GM23338 (cell line): ENCODE results near the gene CD48. TPM values are rescaled to one million over a fixed set of nuclear protein-coding genes. Genes with fewer than 3 reads are reported as not detected.

Experiments
- ATAC-seq: fragments of 200-7000 bp; cut with Tn5 transposase; 3 replicates; pipeline ENCODE4 v1.9.1; 2020
- DNase-seq: peaks from one replicate; pipeline ENCODE4 v3.0.0-alpha.2; 2015; ENCODE audit warnings: low spot score
- H2AFZ ChIP-seq: fragments of 200-600 bp; sonication (generic); 2 replicates; pipeline ENCODE4 v1.8.0; 2016; ENCODE audit warnings: antibody characterized with exemption, mild to moderate bottlenecking, moderate library complexity
- H3F3A ChIP-seq: fragments of 200-600 bp; sonication (generic); replicated peaks from 2 replicates; pipeline ENCODE4 v1.8.0; 2017; ENCODE audit warnings: antibody characterized with exemption, mixed run types, low read depth
- H3K27ac ChIP-seq: fragments of 200-600 bp; sonication (generic); 2 replicates; pipeline ENCODE4 v1.6.1; 2016; ENCODE audit warnings: low read depth
- H3K27me3 ChIP-seq: fragments of 200-600 bp; sonication (generic); 2 replicates; pipeline ENCODE4 v1.8.0; 2016; ENCODE audit warnings: mild to moderate bottlenecking, mixed run types, moderate library complexity; ENCODE audit not compliant: insufficient read depth
- H3K36me3 ChIP-seq: fragments of 200-600 bp; sonication (generic); 2 replicates; pipeline ENCODE4 v1.8.0; 2016; ENCODE audit warnings: mild to moderate bottlenecking; ENCODE audit not compliant: insufficient read depth
- H3K4me1 ChIP-seq: fragments of 200-600 bp; sonication (generic); 2 replicates; pipeline ENCODE4 v1.8.0; 2016; ENCODE audit warnings: mild to moderate bottlenecking, moderate library complexity; ENCODE audit not compliant: insufficient read depth
- H3K4me2 ChIP-seq: fragments of 200-600 bp; sonication (generic); 2 replicates; pipeline ENCODE4 v1.7.1; 2017; ENCODE audit warnings: mixed run types
- H3K4me3 ChIP-seq: fragments of 200-600 bp; sonication (generic); 2 replicates; pipeline ENCODE4 v1.6.1; 2016; ENCODE audit warnings: mixed run types
- H3K79me2 ChIP-seq: fragments of 200-600 bp; sonication (generic); replicated peaks from 2 replicates; pipeline ENCODE4 v1.8.0; 2017; ENCODE audit warnings: mild to moderate bottlenecking; ENCODE audit not compliant: insufficient read depth
- H3K9me2 ChIP-seq: fragments of 200-600 bp; sonication (generic); 2 replicates; pipeline ENCODE4 v1.8.0; 2017; ENCODE audit not compliant: insufficient read depth
- H4K20me1 ChIP-seq: fragments of 200-600 bp; sonication (generic); replicated peaks from 2 replicates; pipeline ENCODE4 v1.8.0; 2017; ENCODE audit warnings: mild to moderate bottlenecking; ENCODE audit not compliant: insufficient read depth
- H3K27ac Mint-ChIP-seq: 2 replicates; pipeline ENCODE4 v1.8.0; 2020; ENCODE audit warnings: inconsistent platforms, mild to moderate bottlenecking, moderate library complexity, mixed read lengths
- H3K27me3 Mint-ChIP-seq: 3 replicates; pipeline ENCODE4 v1.8.0; 2022; ENCODE audit warnings: low read depth, mild to moderate bottlenecking, moderate library complexity, mixed read lengths, inconsistent platforms; ENCODE audit not compliant: insufficient read depth, poor library complexity
- H3K36me3 Mint-ChIP-seq: 3 replicates; pipeline ENCODE4 v1.8.0; 2021; ENCODE audit warnings: low read depth, mild to moderate bottlenecking, inconsistent platforms, moderate library complexity, mixed read lengths
- H3K4me1 Mint-ChIP-seq: 3 replicates; pipeline ENCODE4 v1.8.0; 2020; ENCODE audit warnings: mild to moderate bottlenecking, inconsistent platforms, mixed read lengths
- H3K4me3 Mint-ChIP-seq: 3 replicates; pipeline ENCODE4 v1.8.0; 2021; ENCODE audit warnings: moderate library complexity, mild to moderate bottlenecking, inconsistent platforms, mixed read lengths
- H3K9me3 Mint-ChIP-seq: 3 replicates; pipeline ENCODE4 v1.8.0; 2020; ENCODE audit warnings: moderate library complexity, mild to moderate bottlenecking, inconsistent platforms, mixed read lengths
- EZH2phosphoT487 ChIP-seq: fragments of 200-600 bp; sonication (generic); IDR thresholded peaks from one replicate; pipeline ENCODE4 v1.8.1; 2018; ENCODE audit warnings: antibody characterized with exemption; ENCODE audit not compliant: unreplicated experiment
- NANOG ChIP-seq: IDR thresholded peaks from 2 replicates; pipeline ENCODE4 v1.6.1; 2016; ENCODE audit warnings: antibody characterized with exemption, borderline replicate concordance
- POLR2AphosphoS5 ChIP-seq: IDR thresholded peaks from 2 replicates; pipeline ENCODE4 v1.6.1; 2016; ENCODE audit warnings: antibody characterized with exemption, low read depth
- STAT1 ChIP-seq: IDR thresholded peaks from one replicate; pipeline ENCODE4 v1.6.1; 2016; ENCODE audit warnings: antibody characterized with exemption; ENCODE audit not compliant: unreplicated experiment
- ZNF462 ChIP-seq: fragments of 250-450 bp; sonication (Bioruptor Pico); IDR thresholded peaks from 2 replicates; pipeline ENCODE4 v1.5.0; 2020; ENCODE audit warnings: mild to moderate bottlenecking, moderate library complexity
- polyA plus RNA-seq: library from polyadenylated mRNA; unstranded; fragments of >200 nt; fragmentation: Nextera tagmentation; extraction: Ambion mirVana; gene quantifications from 2 replicates; pipeline ENCODE4 v1.2.1, GENCODE V29; 2016
- total RNA-seq: library from RNA; depleted of rRNA; stranded (reverse); fragments of >200 nt; shearing (Covaris generic); gene quantifications from 2 replicates; pipeline ENCODE4 v1.2.3, GENCODE V29; 2014

CD48 gene
- total and polyA plus RNA-seq, 2 experiments from 2014 or later, result 0.34 to 0.45 TPM

- no peaks in the 10 kb centered on the region for H3K27me3 ChIP-seq
- TF ChIP-seq EZH2phosphoT487, result no peak
- peaks cover 5% of the 10 kb centered on the region for H3K27me3 Mint-ChIP-seq
- H3K9me3 Mint-ChIP-seq, result no peaks in the 10 kb centered on the region
- H3K4me3 ChIP-seq, result no peak overlapping the region
- no peaks in the 10 kb centered on the region for H3F3A ChIP-seq
- H2AFZ ChIP-seq, result peak overlapping the region; percentile 59
- H3K79me2 ChIP-seq, result no peaks in the 10 kb centered on the region
- peaks cover 9% of the 10 kb centered on the region for H3K4me1 ChIP-seq
- H3K4me2 ChIP-seq, result no peak overlapping the region
- H3K27ac ChIP-seq, result no peak overlapping the region
- no peak for DNase-seq
- H3K9me2 ChIP-seq, result peaks cover 9% of the 10 kb centered on the region; the same call in 1 of the 2 replicates
- ATAC-seq, result no peak
- H3K4me1 Mint-ChIP-seq, result peaks cover 18% of the 10 kb centered on the region
- H3K36me3 ChIP-seq, result no peaks in the 10 kb centered on the region
- no peaks in the 10 kb centered on the region for H4K20me1 ChIP-seq
- H3K4me3 Mint-ChIP-seq, result no peak overlapping the region
- H3K27ac Mint-ChIP-seq, result no peak overlapping the region
- no peaks in the 10 kb centered on the region for H3K36me3 Mint-ChIP-seq
These were observed 70.0 kb downstream of the CD48 start for GRCh38 chr1:160641323-160642280.

- no peaks in the 10 kb centered on the region for H3K36me3 ChIP-seq
- Mint-ChIP-seq H3K36me3 (no peaks in the 10 kb centered on the region), H3K27ac (no peak overlapping the region), H3K4me3 (no peak overlapping the region), H3K27me3 (peaks cover 5% of the 10 kb centered on the region), H3K9me3 (no peaks in the 10 kb centered on the region), H3K4me1 (peaks cover 20% of the 10 kb centered on the region)
- ATAC-seq, result no peak
- H3K79me2 ChIP-seq, result no peaks in the 10 kb centered on the region
- H3K27me3 ChIP-seq, result no peaks in the 10 kb centered on the region
- peaks cover 9% of the 10 kb centered on the region for H3K4me1 ChIP-seq
- H3F3A ChIP-seq, result no peaks in the 10 kb centered on the region
- no peak overlapping the region for H3K4me3 ChIP-seq
- no peak overlapping the region for H2AFZ ChIP-seq
- no peak overlapping the region for H3K27ac ChIP-seq
- H3K9me2 ChIP-seq, result peaks cover 9% of the 10 kb centered on the region; the same call in 1 of the 2 replicates
- H4K20me1 ChIP-seq, result no peaks in the 10 kb centered on the region
- TF ChIP-seq POLR2AphosphoS5 (no peak), NANOG (no peak), ZNF462 (CRISPR knock-in tag) (no peak), STAT1 (no peak)
- no peak overlapping the region for H3K4me2 ChIP-seq
- DNase-seq, result no peak
These were observed 71.1 kb downstream of the CD48 start for GRCh38 chr1:160640359-160641123.
